ENCODE results near the gene EEF1G. TPM values are rescaled to one million over a fixed set of nuclear protein-coding genes. Genes with fewer than 3 reads are reported as not detected.
"Not testable (repeated sequence)": the region's sequence is repeated elsewhere in the genome, so short reads cannot be mapped to it uniquely, and the experiment has no call there.

The EEF1G gene, protein sequence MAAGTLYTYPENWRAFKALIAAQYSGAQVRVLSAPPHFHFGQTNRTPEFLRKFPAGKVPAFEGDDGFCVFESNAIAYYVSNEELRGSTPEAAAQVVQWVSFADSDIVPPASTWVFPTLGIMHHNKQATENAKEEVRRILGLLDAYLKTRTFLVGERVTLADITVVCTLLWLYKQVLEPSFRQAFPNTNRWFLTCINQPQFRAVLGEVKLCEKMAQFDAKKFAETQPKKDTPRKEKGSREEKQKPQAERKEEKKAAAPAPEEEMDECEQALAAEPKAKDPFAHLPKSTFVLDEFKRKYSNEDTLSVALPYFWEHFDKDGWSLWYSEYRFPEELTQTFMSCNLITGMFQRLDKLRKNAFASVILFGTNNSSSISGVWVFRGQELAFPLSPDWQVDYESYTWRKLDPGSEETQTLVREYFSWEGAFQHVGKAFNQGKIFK
- 578 TPM for polyA plus RNA-seq (2012; ENCODE audit: insufficient read depth, insufficient read length, low read depth)

DNA sequence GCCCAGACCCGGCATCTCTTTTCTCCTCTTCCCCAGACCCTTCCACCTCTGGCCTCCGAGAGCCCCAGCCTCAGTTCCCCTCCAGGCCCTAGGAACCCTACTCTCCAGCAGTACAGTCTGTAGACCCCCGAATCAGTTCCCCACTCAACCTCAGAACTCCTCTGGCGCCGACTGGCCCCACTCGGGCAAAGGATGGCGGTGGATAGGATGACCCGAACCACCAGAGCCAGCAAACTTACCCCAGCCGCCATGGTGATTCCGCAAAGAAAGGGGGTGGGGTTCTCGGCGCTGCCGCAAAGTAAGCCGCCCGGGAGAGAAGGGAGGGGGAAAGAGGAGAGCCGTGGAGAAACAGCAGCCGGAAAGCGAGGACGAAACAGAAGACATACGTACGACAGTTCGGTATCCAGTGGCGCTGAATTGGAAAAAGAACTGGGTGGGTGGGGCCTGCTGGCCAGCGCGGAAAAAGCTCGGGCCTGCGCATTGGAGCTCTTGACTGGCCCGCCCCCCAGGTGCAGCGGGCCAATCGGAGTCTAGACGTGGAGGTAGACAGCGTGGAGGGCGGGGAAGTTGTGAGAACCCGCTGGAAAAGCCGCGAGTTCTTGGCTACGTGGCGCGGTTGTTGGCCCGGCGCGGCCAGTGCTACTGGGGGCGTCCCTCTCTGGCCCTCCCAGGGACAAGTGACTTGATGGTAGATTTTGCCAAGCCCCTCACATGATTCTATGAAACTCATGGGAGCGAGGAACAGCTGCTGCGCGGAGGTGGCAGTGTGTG lies at the start of gene EEF1G:
Gene EEF1G (minus strand): TSS at position 300 of the 771 bp plus-strand sequence. CDS start 49 bp downstream, at position 251.
- H3K4me1 ChIP-seq: no peaks in the 10 kb centered on the region
- TF ChIP-seq, protein P1, sequence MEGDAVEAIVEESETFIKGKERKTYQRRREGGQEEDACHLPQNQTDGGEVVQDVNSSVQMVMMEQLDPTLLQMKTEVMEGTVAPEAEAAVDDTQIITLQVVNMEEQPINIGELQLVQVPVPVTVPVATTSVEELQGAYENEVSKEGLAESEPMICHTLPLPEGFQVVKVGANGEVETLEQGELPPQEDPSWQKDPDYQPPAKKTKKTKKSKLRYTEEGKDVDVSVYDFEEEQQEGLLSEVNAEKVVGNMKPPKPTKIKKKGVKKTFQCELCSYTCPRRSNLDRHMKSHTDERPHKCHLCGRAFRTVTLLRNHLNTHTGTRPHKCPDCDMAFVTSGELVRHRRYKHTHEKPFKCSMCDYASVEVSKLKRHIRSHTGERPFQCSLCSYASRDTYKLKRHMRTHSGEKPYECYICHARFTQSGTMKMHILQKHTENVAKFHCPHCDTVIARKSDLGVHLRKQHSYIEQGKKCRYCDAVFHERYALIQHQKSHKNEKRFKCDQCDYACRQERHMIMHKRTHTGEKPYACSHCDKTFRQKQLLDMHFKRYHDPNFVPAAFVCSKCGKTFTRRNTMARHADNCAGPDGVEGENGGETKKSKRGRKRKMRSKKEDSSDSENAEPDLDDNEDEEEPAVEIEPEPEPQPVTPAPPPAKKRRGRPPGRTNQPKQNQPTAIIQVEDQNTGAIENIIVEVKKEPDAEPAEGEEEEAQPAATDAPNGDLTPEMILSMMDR (IDR thresholded peaks at IDR 0.05; ENCODE audit: low read depth, low read length): no peak

GRCh38 chr11:62622476-62623089 lies 48.9 kb upstream of the EEF1G start:
- Histone ChIP-seq H3K9me3 (no peaks in the 10 kb centered on the region), H3K4me3 (ENCODE audit: low read depth, low read length) (peak overlapping the region; percentile 37), H3K36me3 (peaks cover 8% of the 10 kb centered on the region), H3K4me1 (no peaks in the 10 kb centered on the region), H3K27me3 (no peaks in the 10 kb centered on the region)
- TF ChIP-seq, protein P1 (IDR thresholded peaks at IDR 0.05; ENCODE audit: low read depth, low read length): no peak
- DNase-seq: no peak

More for the DNA sequence above, at the start of gene EEF1G:
- Histone ChIP-seq H3K36me3 (peaks cover 40% of the 10 kb centered on the region), H3K4me3 (ENCODE audit: low read depth, low read length) (peak within 1 kb of the TSS; percentile 92), H3K9me3 (no peaks in the 10 kb centered on the region), H3K27me3 (no peaks in the 10 kb centered on the region)
- peak; percentile 94 for DNase-seq

GRCh38 chr11:62621567-62622470 lies 48.1 kb upstream of the EEF1G start, which contains the start of gene B3GAT3:
Gene B3GAT3 (minus strand): TSS chr11:62621986. CDS start chr11:62621947, 39 bp downstream.
- no peaks in the 10 kb centered on the region for H3K9me3 ChIP-seq
- no peaks in the 10 kb centered on the region for H3K27me3 ChIP-seq
- DNase-seq: peak; percentile 93
- peaks cover 7% of the 10 kb centered on the region for H3K36me3 ChIP-seq
- TF ChIP-seq, protein P1 (IDR thresholded peaks at IDR 0.05; ENCODE audit: low read depth, low read length): no peak
- H3K4me3 ChIP-seq (ENCODE audit: low read depth, low read length): peak within 1 kb of the TSS; percentile 76
- no peaks in the 10 kb centered on the region for H3K4me1 ChIP-seq

GRCh38 chr11:62621027-62621566 lies 47.4 kb upstream of the EEF1G start:
- DNase-seq: no peak
- H3K36me3 ChIP-seq: no peaks in the 10 kb centered on the region
- no peaks in the 10 kb centered on the region for H3K27me3 ChIP-seq
- H3K4me1 ChIP-seq: no peaks in the 10 kb centered on the region
- no peaks in the 10 kb centered on the region for H3K9me3 ChIP-seq
- TF ChIP-seq, protein P1 (IDR thresholded peaks at IDR 0.05; ENCODE audit: low read depth, low read length): no peak
- peak overlapping the region; percentile 76 for H3K4me3 ChIP-seq (ENCODE audit: low read depth, low read length)

- H3K27me3 ChIP-seq; H3K4me1 ChIP-seq; DNase-seq; H3K9me3 ChIP-seq; H3K36me3 ChIP-seq; H3K4me3 ChIP-seq (ENCODE audit: low read depth, low read length): not testable (repeated sequence)
Observed at GRCh38 chr11:62616957-62617356, 43.3 kb upstream of the EEF1G start.
